ENCODE results near the gene RPN2. TPM values are rescaled to one million over a fixed set of nuclear protein-coding genes. Genes with fewer than 3 reads are reported as not detected.

RPN2 gene
- total and polyA plus RNA-seq, 2 donors (not counting 1 experiment from before 2014, with no cell fraction given) = 80.2 to 87.3 TPM

- DNase-seq = no peak
- 86% methylated on average over 14 of the region's 15 CpGs for WGBS (ENCODE audit: insufficient coverage)
- no peak overlapping the region for H3K27ac Mint-ChIP-seq
Measured at GRCh38 chr20:37251825-37252477, 72.8 kb downstream of the RPN2 start.

More at GRCh38 chr20:37251825-37252477, 72.8 kb downstream of the RPN2 start:
- Mint-ChIP-seq H3K4me1 (no peaks in the 10 kb centered on the region), H3K4me3 (no peak overlapping the region), H3K27me3 (no peaks in the 10 kb centered on the region), H3K9me3 (ENCODE audit: insufficient read depth) (no peaks in the 10 kb centered on the region)
- H3K4me3 ChIP-seq (ENCODE audit: control extremely low read depth in 1 of 5, extremely low read depth in 1 of 5, insufficient read depth in 1 of 5, low read depth in 2 of 5, low read length in 4 of 5) = no peak overlapping the region
- intact Hi-C loops (cut with micrococcal nuclease) = no loop called here
- ChIA-PET POLR2A (no interaction called here), CTCF (interaction anchor here (0.6 kb wide), 1 partner anchor 15 kb away, joined by 4 read pairs; no protein-coding TSS in a partner anchor)
- peaks cover 0 to 4% (median 0%) of the 10 kb centered on the region in 3 donors for H3K9me3 ChIP-seq (ENCODE audit: control extremely low read depth in 1 of 3, control insufficient read depth in 2 of 3, insufficient read depth in 1 of 3, low read length in 2 of 3)
- no peaks in the 10 kb centered on the region for H3K36me3 ChIP-seq (replicated peaks in 1 of 2; ENCODE audit: control extremely low read depth in 1 of 2, control insufficient read depth in 1 of 2, extremely low read depth in 1 of 2, insufficient read depth in 2 of 2, low read length in 1 of 2)
- no peaks in the 10 kb centered on the region for H3K27me3 ChIP-seq (replicated peaks in 1 of 4; ENCODE audit: control extremely low read depth in 1 of 4, control insufficient read depth in 3 of 4, insufficient read depth in 4 of 4, low read length in 3 of 4)
- TF ChIP-seq EZH2 (IDR thresholded peaks at IDR 0.05; ENCODE audit: borderline replicate concordance, insufficient read depth, low read depth, low read length, poor library complexity, severe bottlenecking) (no peak), CTCF (IDR thresholded peaks at IDR 0.05) (no peak)
- H3K4me2 ChIP-seq (replicated peaks; ENCODE audit: low read depth, low read length, poor library complexity, severe bottlenecking) = no peak overlapping the region
- no peaks in the 10 kb centered on the region for H4K20me1 ChIP-seq (ENCODE audit: control insufficient read depth, insufficient read depth, low read length, poor library complexity, severe bottlenecking)
- H3K27ac ChIP-seq (ENCODE audit: low read length in 2 of 2) = no peak overlapping the region
- no peak overlapping the region for H2AFZ ChIP-seq (ENCODE audit: insufficient read depth, low read depth, low read length, poor library complexity, severe bottlenecking)
- no peaks in the 10 kb centered on the region for H3K79me2 ChIP-seq (ENCODE audit: control insufficient read depth, insufficient read depth, low read length)
- H3K9ac ChIP-seq (ENCODE audit: low read length) = no peak overlapping the region
- H3K4me1 ChIP-seq (ENCODE audit: control insufficient read depth in 2 of 2, insufficient read depth in 2 of 2, low read length in 2 of 2) = no peaks in the 10 kb centered on the region
- no peak for ATAC-seq (ENCODE audit: low read depth)

All from B cell (primary cell).